Panc1 (cell line): ENCODE results near the gene RSPH1.

Experiments used
- CTCF ChIP-seq: fragments of 450-650 bp; IDR thresholded peaks from 2 replicates; pipeline ENCODE4 v1.5.1; 2017; ENCODE audit warnings: mild to moderate bottlenecking
- POLR2AphosphoS5 ChIP-seq: IDR thresholded peaks from 2 replicates; pipeline ENCODE4 v1.6.1; 2012; ENCODE audit warnings: mild to moderate bottlenecking, low read depth, low read length, moderate library complexity
- REST ChIP-seq, 2 experiments: IDR thresholded peaks; 2 replicates each; pipeline ENCODE4 v1.6.1; 2011 to 2012; ENCODE audit warnings: low read depth in 2 of 2, control low read depth in 1 of 2, low read length in 1 of 2, mild to moderate bottlenecking in 1 of 2, moderate library complexity in 1 of 2; ENCODE audit not compliant: insufficient read depth in 1 of 2
- SIN3A ChIP-seq: IDR thresholded peaks from 2 replicates; pipeline ENCODE4 v1.6.1; 2012; ENCODE audit warnings: low read depth, mild to moderate bottlenecking, low read length, moderate library complexity, borderline replicate concordance; ENCODE audit not compliant: insufficient read depth

GRCh38 chr21:42434884-42435283, 61.1 kb downstream of the RSPH1 start:
- no peak for TF ChIP-seq CTCF
- no peak for TF ChIP-seq SIN3A
- TF ChIP-seq REST (IDR thresholded peaks at IDR 0.05; ENCODE audit: insufficient read depth in 1 of 2, low read depth in 2 of 2, low read length in 1 of 2): no peak
- TF ChIP-seq POLR2AphosphoS5: no peak
